Mesothelial cell of epicardium (in vitro differentiated cells): ENCODE results near the gene MAP3K5. TPM values are rescaled to one million over a fixed set of nuclear protein-coding genes. Genes with fewer than 3 reads are reported as not detected.

Experiments used
- DNase-seq, 2 experiments: peaks; one replicate each; pipeline ENCODE4 v3.0.0; 2021; ENCODE audit warnings: low spot score in 2 of 2; ENCODE audit not compliant: unreplicated experiment in 2 of 2
- H3K27ac Mint-ChIP-seq: 2 replicates; pipeline ENCODE4 v1.8.0; 2021; ENCODE audit warnings: mixed read lengths
- H3K27me3 Mint-ChIP-seq: 2 replicates; pipeline ENCODE4 v1.8.0; 2021; ENCODE audit warnings: low read depth, mixed read lengths
- H3K36me3 Mint-ChIP-seq: 2 replicates; pipeline ENCODE4 v1.8.0; 2021; ENCODE audit warnings: mixed read lengths
- H3K4me1 Mint-ChIP-seq: 2 replicates; pipeline ENCODE4 v1.8.0; 2021; ENCODE audit warnings: mixed read lengths
- H3K4me3 Mint-ChIP-seq: 2 replicates; pipeline ENCODE4 v1.8.0; 2021; ENCODE audit warnings: mild to moderate bottlenecking, moderate library complexity, mixed read lengths
- H3K9me3 Mint-ChIP-seq: 2 replicates; pipeline ENCODE4 v1.8.0; 2021; ENCODE audit warnings: mixed read lengths
- CTCF ChIP-seq: fragments of 200-600 bp; sonication (generic); IDR thresholded peaks from one replicate; pipeline ENCODE4 v1.5.0; 2021; ENCODE audit warnings: antibody characterized with exemption; ENCODE audit not compliant: unreplicated experiment
- total RNA-seq: library from RNA; stranded (reverse); gene quantifications from 3 replicates; pipeline ENCODE4 v1.2.1, GENCODE V29; 2021

The MAP3K5 gene
- total RNA-seq, 1 donor from 2014 or later = 8.9 TPM

GRCh38 chr6:136611133-136611532 lies 181.1 kb downstream of the MAP3K5 start:
- Mint-ChIP-seq H3K4me1 (peaks cover 9% of the 10 kb centered on the region), H3K27me3 (no peaks in the 10 kb centered on the region), H3K27ac (no peak overlapping the region), H3K4me3 (no peak overlapping the region), H3K36me3 (peaks cover 7% of the 10 kb centered on the region), H3K9me3 (no peaks in the 10 kb centered on the region)
- DNase-seq = no peak
- TF ChIP-seq CTCF = no peak

DNA sequence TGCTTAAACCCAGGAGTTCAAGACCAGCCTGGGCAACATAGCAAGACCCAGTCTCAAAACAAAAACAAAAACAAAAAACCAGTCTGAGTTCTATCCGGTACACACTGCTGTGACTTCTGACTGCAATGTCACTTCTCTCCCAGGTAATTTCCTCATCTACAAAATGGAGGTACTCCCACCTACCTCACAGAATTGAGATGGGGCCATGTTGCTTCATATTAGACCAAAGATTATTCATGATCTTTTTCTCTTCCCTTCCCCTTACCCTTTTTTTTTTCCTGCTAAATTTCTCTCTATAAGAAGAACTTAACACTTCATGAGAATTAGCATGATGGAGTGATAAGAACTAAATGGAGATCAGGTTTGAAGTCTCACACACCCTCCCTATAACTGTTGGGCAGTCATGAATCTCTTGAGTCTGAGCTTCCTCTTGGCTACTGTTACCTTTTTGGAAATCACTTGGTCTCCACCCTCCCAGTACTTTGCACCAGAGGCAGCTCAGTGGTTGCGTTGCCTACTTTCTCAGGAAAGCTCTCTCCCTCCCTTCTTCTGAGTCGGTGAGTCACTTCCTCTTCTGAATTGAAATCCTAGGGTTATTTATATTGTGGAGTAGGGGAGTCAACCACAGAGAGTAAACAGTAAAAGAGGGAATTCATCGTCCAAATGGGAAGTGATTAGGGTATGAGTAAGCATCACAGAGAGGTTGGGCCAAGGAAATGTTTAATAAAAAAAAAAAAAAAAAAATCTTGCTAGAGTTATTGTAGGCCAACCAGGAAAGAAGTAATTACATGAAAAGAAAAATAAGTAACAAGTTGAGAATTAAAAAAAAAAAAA lies 182.2 kb downstream of the MAP3K5 start:
- TF ChIP-seq CTCF = no peak
- H3K4me3 Mint-ChIP-seq = no peak overlapping the region

DNA sequence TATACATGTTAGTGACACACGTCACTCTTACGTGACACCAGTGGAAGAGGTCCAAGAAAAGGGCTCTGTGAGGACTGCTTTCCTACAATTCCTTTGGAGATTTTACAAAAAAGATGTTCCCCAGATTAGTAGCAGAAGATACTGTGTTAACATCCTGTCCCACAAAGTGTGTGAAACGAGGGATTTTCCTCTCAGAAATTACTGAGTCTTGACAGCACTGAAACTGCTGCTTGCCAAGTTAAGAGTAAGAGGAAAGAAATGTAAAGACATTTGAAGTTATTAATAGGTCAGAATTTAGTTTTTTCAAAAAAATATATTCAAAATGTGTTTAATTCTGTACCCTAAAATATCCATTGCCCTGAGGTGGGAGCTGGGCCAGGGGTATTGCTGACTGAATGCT lies 183.3 kb downstream of the MAP3K5 start:
- no peak overlapping the region for H3K4me3 Mint-ChIP-seq
- peaks cover 11% of the 10 kb centered on the region for H3K4me1 Mint-ChIP-seq
- H3K27me3 Mint-ChIP-seq = no peaks in the 10 kb centered on the region
- no peaks in the 10 kb centered on the region for H3K9me3 Mint-ChIP-seq
- H3K36me3 Mint-ChIP-seq = peaks cover 7% of the 10 kb centered on the region
- no peak for TF ChIP-seq CTCF
- H3K27ac Mint-ChIP-seq = no peak overlapping the region
- no peak for DNase-seq

More for the DNA sequence above, 182.2 kb downstream of the MAP3K5 start:
- Mint-ChIP-seq H3K9me3 (no peaks in the 10 kb centered on the region), H3K36me3 (peaks cover 7% of the 10 kb centered on the region), H3K27me3 (no peaks in the 10 kb centered on the region), H3K27ac (peak overlapping the region; percentile 39), H3K4me1 (peaks cover 9% of the 10 kb centered on the region)
- no peak for DNase-seq

GRCh38 chr6:136607932-136608772 lies 184.1 kb downstream of the MAP3K5 start:
- no peak overlapping the region for H3K27ac Mint-ChIP-seq
- DNase-seq = peak; percentile 47 to 82
- peaks cover 7% of the 10 kb centered on the region for H3K36me3 Mint-ChIP-seq
- peaks cover 11% of the 10 kb centered on the region for H3K4me1 Mint-ChIP-seq
- H3K9me3 Mint-ChIP-seq = no peaks in the 10 kb centered on the region
- no peaks in the 10 kb centered on the region for H3K27me3 Mint-ChIP-seq
- H3K4me3 Mint-ChIP-seq = no peak overlapping the region
- TF ChIP-seq CTCF = peak; percentile 77

- peaks cover 7% of the 10 kb centered on the region for H3K36me3 Mint-ChIP-seq
- H3K9me3 Mint-ChIP-seq = no peaks in the 10 kb centered on the region
- TF ChIP-seq CTCF = no peak
- H3K4me3 Mint-ChIP-seq = no peak overlapping the region
- no peak overlapping the region for H3K27ac Mint-ChIP-seq
- peaks cover 11% of the 10 kb centered on the region for H3K4me1 Mint-ChIP-seq
- no peaks in the 10 kb centered on the region for H3K27me3 Mint-ChIP-seq
- no peak for DNase-seq
These were observed 184.9 kb downstream of the MAP3K5 start for GRCh38 chr6:136607204-136607931.
